Endometrial microvascular endothelial cells (primary cell): ENCODE measurements around the gene MOCOS. TPM values are rescaled to one million over a fixed set of nuclear protein-coding genes. Genes with fewer than 3 reads are reported as not detected.

ENCODE experiments used
- in situ Hi-C: cut with HindIII; loops from 2 replicates; pipeline ENCODE4 v1.10.0; 2017; ENCODE audit warnings: low sequenced_read_pairs, low pct_unique_long_range_greater_than_20kb; ENCODE audit errors: inconsistent ontology term
- total RNA-seq: library from RNA; depleted of rRNA; stranded (reverse); fragments of >200 nt; gene quantifications from one replicate; pipeline ENCODE4 v1.2.3, GENCODE V29; 2015; ENCODE audit errors: inconsistent ontology term

Gene MOCOS
- total RNA-seq, 1 donor from 2014 or later, result 5.2 TPM

DNA sequence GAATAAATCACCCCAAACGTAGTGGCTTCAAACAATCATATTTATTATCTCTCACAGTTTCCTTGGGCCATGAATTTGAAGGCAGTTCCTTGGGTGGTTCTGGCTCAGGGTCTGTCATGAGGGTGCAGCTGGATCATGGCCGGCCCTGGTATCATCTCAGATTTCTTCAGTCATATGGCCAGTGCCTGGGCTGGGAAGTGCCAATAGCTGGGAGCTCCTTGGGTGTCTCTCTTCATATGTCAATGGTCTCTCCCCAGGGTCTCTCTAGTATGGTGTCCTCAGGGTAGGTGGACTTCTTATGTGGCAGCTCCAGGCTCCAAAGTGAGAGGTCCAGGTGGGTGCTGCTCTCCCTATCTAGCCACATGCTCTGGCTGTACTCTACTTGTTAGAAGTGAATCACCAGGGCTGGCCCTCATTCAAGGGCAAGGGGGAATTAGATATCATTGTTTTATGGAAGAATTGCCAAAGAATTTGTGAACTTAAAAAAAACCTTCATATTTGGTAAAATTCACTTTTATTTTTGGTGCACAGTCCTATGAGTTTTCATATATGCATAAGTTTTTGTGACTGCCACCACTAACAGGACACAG, 125.6 kb downstream of the MOCOS start:
- in situ Hi-C loops, result no loop called here

DNA sequence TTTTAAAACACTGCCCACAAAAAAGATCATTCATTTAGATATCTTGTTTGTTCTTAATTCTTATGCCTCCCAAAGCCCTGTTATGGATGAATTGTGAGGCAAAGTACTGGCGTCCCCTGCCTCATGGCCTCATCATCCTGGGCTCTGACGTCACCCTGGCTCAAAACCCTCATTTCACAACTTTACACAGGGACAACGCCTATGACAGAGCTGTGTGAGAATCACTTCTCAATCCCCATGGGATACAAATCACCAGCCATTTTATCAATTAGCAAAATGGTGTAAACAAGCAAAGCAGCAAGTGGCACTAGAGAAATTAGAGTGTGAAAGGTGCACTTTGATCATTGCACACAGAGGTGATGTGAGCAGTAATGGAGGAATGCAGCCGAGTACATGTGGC, 126.8 kb downstream of the MOCOS start:
- in situ Hi-C loops, result no loop called here

DNA sequence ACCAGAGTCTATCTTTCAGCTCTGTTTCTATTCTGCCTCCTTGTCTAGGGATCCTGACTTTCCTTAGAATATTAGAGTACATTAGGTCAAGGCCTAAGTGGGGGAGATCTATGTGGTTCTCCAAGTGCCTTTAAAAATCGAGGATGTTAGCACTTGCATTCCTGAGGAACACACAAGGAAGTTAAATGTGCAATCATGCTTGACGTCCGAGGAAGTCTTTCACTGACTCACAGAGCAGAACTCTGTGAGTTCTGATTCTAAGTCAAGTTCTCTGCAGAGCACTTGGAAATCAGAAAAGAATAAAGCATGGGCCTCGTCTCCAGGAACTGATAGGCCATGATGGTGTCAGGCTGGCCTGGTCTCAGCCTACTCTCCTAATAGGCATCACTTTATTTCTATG, 127.5 kb downstream of the MOCOS start:
- in situ Hi-C loops, result no loop called here

DNA sequence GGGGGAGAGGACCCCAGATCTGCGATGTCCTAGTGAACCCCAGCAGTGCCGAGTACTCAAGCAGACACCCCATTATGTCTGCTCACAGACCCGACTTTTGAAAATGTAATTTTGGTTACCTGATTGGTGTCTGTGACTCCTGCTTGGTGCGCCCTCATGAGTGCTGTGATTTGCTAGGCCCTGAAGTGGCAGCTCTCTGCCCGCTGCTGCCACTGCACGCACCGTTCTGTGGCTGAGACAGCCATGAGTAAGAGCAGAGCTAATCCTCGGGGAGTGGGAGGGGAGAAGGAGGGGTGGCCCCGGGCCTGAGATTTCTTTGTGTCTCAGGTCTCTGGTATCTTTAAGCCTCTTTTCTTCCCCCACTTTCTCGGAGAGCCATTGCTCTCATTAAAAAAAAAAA, 128.4 kb downstream of the MOCOS start:
- in situ Hi-C loops, result no loop called here

DNA sequence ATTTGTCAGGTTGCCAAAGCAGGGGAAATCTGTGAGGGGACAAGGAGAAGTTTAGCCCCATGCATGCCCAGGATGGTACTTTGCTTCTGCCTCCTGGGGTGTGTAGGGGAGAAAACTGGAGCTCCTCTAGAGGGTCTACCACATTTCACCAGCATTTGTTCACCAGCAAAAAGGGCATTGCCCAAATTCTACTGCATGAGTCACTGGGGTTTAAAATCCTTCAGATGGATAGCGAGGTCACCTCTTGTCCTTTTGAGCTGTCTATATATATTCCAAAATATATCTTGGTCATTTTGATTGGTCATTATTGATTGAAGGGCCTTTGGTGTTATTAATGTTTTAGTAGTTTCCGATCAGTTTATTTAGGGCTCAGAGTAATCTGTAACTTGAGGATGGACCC, 128.9 kb downstream of the MOCOS start:
- in situ Hi-C loops, result no loop called here

Other genes starting within 250 kb of the MOCOS start
- gene RPRD1A, start 119.9 kb upstream of the MOCOS start, total RNA-seq, result 44.2 TPM
- gene SLC39A6, start 58.2 kb upstream of the MOCOS start, total RNA-seq, result 13.5 TPM
- gene ELP2, start 57.6 kb upstream of the MOCOS start, total RNA-seq, result 44.7 TPM
- gene FHOD3, start 110.2 kb downstream of the MOCOS start, total RNA-seq, result 0.93 TPM